Measurements from ENCODE around the gene NHERF2.

NHERF2 gene

GRCh38 chr16:1981398-1981836 lies 45.3 kb upstream of the NHERF2 start, which contains the start of gene NOXO1:
TSS of gene NOXO1 (minus strand) at chr16:1981469. CDS start at chr16:1981179, 290 bp downstream.
- no peak for TF ChIP-seq CTCF (IDR thresholded peaks at IDR 0.05)

- no peak for TF ChIP-seq CTCF (IDR thresholded peaks at IDR 0.05)
These were observed 44.7 kb upstream of the NHERF2 start for GRCh38 chr16:1982013-1982433.

- no peak for TF ChIP-seq CTCF (IDR thresholded peaks at IDR 0.05)
These were observed 43.6 kb upstream of the NHERF2 start for GRCh38 chr16:1982991-1983543.

- peak; percentile 52 for TF ChIP-seq CTCF (IDR thresholded peaks at IDR 0.05)
These were observed 43.0 kb upstream of the NHERF2 start, which contains the start of gene GFER for GRCh38 chr16:1983544-1984346. TSS of gene GFER (plus strand) at chr16:1984193. CDS start at chr16:1984219, 26 bp downstream.

- TF ChIP-seq CTCF (IDR thresholded peaks at IDR 0.05) = no peak
These were observed 42.1 kb upstream of the NHERF2 start for GRCh38 chr16:1984347-1985225.

GRCh38 chr16:1985466-1986150 lies 41.1 kb upstream of the NHERF2 start:
- TF ChIP-seq CTCF (IDR thresholded peaks at IDR 0.05) = no peak

GRCh38 chr16:1987198-1987597 lies 39.5 kb upstream of the NHERF2 start:
- TF ChIP-seq CTCF (IDR thresholded peaks at IDR 0.05) = no peak

Measured in LNCAP (cell line).